HG02973 (cell line): ENCODE results near the gene CELF4.

Experiments
- ATAC-seq: cut with Tn5 transposase; IDR thresholded peaks from one replicate; pipeline ENCODE4 v1.9.1; 2021; ENCODE audit warnings: moderate library complexity; ENCODE audit not compliant: unreplicated experiment

Gene CELF4

DNA sequence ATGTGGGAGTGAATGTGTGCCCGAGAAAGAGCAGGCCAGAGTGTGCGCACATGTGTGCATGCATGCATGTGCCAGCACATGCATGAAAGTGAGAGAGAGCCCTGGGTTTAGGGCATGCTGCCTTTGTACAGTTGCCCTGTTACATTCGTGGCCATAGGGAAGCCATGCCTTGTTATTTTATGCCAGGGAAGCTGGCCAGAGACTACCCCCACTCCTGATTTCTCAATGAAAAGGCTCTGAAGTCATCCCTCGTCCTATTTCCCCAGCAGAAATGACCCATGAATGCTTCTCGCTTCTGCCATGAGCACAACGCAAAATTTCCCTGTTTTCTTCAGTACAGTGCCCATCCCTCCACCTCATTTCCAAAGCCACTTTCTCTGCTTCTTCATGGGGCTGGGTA lies 143.0 kb downstream of the CELF4 start:
- ATAC-seq = no peak

GRCh38 chr18:37422116-37422515 lies 143.5 kb downstream of the CELF4 start:
- ATAC-seq = no peak

- no peak for ATAC-seq
Measured at GRCh38 chr18:37421341-37422077, 144.1 kb downstream of the CELF4 start.

DNA sequence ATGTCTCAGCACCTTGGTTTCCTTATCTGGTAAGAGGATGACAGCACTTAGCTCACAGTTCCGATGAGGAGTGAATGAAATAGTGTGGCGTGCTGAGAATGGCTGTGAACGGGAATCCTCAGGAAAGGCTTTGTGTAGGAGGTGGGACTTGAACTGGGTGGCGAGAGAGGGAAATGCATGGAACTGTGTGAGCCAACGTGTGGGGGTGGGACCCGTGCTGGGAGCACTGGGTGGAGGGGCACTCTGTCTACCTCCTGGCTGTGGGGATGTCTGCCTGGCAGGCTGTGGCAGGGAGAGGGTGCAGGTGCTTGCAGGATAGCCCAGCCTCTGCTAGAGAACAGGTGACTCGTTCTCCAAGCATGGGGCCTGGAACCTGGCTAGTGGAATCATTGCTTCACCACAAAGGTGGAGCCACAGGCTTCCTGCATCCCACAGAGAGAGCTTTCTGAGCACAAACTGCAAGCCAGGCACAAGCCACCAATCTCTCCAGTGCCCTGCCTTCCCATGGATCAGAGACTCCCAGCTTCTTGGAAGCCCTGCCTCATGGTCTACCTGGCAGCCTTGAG lies 145.2 kb downstream of the CELF4 start:
- ATAC-seq = no peak

DNA sequence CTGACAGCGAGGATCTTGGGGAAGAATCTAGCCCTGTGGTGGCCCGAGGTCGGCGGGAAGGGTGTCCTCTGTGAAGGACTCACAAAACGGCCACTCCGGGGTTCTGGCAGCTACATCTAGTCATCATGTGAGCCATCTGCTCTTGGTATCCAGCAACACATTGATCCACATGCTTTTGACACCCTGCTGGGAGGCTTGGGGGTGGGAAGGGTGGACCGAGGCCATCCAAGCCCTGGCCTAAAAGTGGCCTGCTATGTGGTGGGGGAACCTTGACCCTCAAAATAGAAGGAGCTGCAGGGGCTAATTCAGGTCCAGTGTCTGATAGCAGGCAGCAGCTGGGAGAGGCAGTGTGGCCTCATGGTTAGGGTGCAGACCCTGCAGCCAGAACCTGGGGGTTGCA lies 145.7 kb downstream of the CELF4 start:
- ATAC-seq = no peak

GRCh38 chr18:37419315-37419714 lies 146.3 kb downstream of the CELF4 start:
- no peak for ATAC-seq

- ATAC-seq = no peak
Measured at GRCh38 chr18:37414816-37415215, 150.8 kb downstream of the CELF4 start.

DNA sequence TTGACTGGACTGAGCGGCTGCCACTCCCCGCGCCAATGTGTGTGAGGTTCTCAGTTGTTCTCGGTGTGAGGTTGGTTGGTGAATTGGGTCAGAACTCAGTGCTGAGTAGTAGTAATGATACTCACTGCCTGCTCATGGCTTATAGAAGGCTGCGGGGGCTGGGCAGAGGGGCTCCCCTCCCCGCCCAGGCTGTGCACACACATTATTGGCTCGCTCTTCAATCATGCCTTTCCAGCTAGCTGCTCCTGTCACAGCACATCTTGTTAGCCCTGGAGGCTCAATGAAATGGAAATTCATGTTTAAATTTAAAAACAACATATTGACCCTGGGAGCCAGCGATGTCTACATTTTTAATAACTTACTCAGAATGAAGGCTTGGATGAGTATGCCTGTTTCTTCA lies 152.8 kb downstream of the CELF4 start:
- no peak for ATAC-seq

- no peak for ATAC-seq
Measured at GRCh38 chr18:37412333-37412732, 153.3 kb downstream of the CELF4 start.

- ATAC-seq = no peak
Measured at GRCh38 chr18:37409878-37410277, 155.7 kb downstream of the CELF4 start.

- ATAC-seq = no peak
Measured at GRCh38 chr18:37408676-37409265, 156.8 kb downstream of the CELF4 start.

DNA sequence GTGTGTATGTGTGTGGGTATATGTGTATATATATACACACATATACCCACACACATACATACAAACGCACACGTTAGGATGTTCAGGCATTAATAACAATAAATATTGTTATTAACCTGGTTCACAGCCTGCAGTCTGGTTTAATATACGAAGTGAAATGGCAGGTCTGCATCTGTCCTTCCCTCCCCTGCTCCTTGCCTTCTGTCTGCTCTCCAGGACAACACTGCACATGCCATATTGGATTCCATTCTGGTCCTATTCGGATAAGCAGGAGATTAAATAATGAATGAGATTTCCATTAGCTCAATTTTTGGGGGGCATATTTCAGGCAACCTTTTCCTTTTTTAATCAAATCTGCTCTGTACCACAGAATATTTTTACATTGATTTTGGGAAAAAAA lies 158.0 kb downstream of the CELF4 start:
- ATAC-seq = no peak

GRCh38 chr18:37405772-37406171 lies 159.8 kb downstream of the CELF4 start:
- ATAC-seq = no peak

GRCh38 chr18:37405229-37405628 lies 160.4 kb downstream of the CELF4 start:
- ATAC-seq = no peak

DNA sequence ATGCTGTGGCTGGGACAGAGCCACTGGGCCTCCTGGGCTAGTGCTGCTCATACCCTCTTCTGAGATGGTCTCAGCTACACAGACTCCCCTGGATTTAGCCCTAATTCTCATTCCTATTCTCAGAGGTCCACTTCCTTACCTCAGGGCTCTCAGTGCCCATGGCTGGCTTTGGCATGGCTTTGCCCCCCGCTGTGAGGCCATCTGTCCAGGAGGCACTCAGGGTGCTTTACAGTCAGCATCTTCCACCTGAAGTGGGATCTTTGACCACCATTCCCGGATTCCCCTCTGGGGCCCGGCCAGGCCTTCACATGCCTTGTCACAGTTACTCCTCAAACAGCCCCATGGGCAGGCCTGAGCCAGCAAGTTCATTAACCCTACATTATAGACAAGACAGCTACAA lies 161.8 kb downstream of the CELF4 start:
- ATAC-seq = no peak

DNA sequence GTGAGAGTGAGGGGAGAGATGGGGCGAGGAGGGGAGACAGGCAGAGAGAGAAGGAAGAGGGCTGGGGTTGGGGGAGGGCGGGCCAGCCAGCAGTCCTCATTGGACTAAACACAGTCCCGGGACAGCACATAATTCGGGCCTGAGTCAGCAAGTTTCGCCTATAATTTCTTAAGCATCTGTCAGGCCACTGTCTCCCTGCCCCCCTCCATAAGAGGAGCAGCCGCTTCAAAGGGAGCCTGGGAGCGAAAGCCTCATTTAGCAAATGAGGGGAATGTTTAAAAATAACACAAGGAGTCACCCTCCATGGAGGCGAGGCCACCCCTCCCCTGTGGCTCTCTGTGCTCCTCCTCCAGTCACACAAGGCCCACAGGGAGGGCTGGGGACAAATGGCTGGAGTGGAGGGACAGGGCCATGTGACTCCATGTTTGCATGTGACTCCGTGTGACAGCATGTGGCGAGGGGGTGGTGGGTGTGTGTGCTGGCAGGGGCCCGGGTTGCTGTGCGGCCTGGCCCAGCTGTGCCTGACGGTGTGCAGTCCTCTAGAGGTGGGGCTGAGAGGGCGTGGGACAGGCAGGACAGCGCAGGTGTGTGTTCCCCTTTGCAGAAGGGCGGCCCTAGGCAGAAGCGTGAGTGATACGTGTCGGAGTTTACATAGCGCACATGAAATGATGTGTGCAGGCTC lies 162.4 kb downstream of the CELF4 start:
- no peak for ATAC-seq

- ATAC-seq = no peak
Measured at GRCh38 chr18:37402735-37403099, 162.9 kb downstream of the CELF4 start.

- ATAC-seq = no peak
Measured at GRCh38 chr18:37400802-37401201, 164.8 kb downstream of the CELF4 start.

- ATAC-seq = no peak
Measured at GRCh38 chr18:37398248-37398920, 167.2 kb downstream of the CELF4 start.

GRCh38 chr18:37397814-37398213 lies 167.8 kb downstream of the CELF4 start:
- ATAC-seq = no peak

GRCh38 chr18:37396971-37397720 lies 168.5 kb downstream of the CELF4 start:
- ATAC-seq = no peak
